Activated naive CD4-positive, alpha-beta T cell treated with anti-CD3 and anti-CD28 coated beads, Interleukin-2, amount 50 U/mL, for 16 hours (primary cell): ENCODE data around the gene SRSF1.
"Not testable (repeated sequence)": the region's sequence is repeated elsewhere in the genome, so short reads cannot be mapped to it uniquely, and the experiment has no call there.

Source experiments
- DNase-seq: peaks from one replicate; pipeline ENCODE4 v3.0.0-alpha.2; 2020

The SRSF1 gene

DNA sequence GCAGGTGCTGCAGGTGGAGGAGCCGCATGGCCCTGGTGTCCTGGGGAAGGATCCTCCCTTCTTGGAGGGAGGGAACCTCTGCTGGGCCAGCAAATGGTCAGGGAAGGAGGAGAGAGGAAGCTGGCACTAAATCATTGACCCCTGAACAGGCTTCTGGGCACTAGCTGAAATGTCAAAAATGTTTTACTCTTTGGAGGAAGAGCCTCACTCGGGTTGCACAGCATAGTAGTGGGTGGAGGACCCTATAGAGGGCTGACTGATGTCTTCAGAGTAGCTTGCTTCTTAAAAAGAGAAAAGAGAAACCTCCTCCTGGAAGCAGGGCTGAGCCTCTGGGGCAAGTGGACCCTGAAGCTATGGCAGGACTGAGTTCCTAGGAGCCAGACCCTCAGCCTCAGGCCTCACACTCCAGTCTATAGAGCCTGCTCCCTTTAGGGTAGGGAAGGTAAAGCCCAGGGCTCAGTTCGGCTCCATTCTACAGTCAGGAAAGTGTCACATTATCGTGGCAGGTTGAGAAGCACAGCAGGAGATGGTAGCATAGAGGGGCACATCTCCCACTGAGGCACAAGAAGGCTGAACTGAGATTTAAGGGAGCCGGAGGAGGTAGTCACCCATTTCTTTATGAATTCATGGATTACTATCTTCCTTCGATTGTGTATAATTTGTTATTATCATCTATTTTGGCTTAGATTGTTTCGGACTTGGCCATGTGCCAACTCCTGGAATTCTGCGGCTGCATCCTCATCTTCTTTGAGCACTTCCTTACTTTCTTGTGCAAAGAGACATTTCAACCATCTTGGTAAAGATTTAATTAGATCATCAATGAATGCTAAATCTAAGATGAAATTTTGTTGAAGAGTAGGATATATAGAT, 44.5 kb downstream of the SRSF1 start:
- no peak for DNase-seq

DNA sequence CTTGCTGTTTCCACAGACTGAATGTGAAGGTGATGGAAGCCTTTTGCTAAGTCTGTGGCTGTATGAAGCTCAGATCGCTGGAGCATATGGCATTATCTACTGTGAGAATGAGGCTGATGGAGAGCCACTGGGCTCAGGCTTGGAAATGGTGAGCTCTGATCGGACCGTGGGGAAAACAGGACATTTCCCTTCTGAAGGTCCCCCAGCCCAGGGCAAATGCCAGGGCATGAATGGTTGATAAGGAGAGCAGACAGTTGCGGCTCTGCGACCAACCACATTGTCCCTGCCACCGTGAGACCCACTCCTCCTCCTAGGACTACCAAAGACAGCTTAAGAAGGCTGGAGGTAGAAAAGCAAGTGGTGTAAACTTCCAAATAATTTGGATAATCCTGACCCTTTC, 47.1 kb downstream of the SRSF1 start:
- no peak for DNase-seq

DNA sequence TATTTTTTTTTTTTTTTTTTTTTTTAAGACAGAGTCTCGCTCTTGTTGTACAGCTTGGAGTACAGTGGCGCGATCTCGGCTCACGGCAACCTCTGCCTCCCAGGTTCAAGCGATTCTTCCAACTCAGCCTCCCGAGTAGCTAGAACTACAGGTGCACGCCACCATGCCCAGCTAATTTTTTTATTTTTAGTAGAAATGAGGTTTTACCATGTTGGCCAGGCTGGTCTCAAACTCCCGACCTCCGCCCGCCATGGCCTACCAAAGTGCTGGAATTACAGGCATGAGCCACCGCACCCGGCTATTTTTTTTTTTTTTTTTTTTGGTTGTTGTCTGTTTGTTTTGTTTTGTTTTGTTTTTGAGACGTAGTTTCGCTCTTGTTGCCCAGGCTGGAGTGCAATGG, 48.7 kb downstream of the SRSF1 start:
- DNase-seq: not testable (repeated sequence)

DNA sequence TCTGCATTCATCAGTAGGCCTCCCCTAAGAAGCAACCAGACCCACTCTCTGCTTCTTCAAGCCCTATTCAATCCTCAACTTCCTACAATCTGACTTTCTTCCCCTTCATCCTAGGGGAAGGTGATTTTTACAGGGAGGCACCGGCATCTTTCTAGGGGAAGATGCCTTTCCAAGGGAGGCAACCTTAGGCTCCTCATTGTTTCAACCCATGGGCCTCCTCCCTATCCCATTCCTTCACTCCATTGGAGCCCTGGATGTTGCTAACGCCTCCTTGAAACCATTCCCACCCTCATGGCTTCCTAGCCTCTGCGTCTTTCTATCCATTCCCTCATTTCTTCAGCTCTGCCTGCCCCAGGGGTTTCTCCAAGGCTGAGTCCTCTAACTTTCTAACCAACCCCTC, 49.2 kb downstream of the SRSF1 start:
- DNase-seq: no peak

DNA sequence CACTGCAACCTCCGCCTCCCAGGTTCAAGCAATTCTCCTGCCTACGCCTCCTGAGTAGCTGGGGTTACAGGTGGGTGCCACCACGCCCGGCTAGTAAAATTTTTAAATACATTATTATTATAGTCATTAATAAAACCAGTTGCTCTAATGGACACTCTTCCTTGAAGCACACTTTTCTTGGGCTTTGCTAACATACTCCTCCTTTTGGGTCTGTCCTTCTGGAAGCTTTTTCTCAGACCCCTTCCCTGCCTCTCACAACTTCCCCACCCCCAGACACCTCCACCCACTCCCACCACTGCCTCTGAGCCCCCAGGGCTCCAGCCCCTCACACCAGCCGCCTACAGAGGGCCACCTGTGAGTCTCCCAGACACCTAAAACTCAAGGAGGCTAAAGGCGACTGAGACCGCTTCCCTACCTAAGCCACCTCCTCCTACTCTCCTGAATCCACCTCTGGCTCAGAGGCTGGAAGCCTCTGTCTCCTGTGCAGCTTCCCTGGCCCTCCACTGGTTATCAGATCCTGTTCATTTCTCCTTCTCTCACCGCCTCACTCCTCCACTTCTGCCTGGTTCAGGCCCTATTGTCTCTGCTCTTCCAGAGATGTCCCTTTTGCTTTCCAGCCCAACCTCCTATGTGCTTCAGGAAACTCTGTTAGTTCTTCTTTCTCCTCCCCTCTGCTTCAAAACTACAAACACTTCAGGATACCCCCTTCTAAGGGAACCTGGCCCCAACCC, 49.8 kb downstream of the SRSF1 start:
- DNase-seq: no peak

DNA sequence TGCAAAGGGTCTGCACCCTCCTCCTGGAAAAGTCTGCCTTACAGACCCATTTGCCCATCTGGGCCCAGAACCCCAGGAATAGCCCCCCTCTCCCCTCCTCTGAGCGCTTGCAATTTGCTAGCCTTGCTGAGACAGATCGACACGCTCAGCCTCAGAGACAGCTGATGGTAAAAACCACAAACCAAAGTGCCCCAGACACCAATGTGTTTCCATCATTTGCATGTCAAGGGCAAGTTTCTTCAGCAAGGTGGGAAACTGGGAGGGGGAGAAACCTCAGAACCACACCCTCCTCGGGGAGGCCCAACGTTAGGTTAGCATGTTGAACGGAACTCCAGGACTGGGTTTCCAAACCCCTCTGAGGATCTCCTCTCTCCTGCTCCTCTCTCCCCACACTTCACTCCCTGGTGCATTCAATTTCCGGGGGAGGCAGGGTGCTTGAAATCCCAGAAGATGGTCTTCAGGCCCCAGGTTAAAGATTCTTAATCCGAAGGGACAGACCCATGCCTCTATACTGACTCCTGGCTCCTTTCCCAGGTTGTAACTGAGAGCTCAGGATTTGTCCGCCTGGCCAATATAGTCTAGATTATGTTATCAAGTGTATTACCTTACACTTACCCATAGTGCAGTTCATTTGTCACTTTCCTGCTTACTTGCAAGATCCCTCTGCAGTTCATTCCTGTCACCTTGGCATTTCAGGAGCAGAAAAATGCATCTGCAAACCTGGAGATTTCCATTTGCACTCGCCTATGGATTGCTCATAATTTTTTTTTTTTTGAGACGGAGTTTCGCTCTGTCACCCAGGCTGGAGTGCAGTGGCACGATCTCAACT, 50.5 kb downstream of the SRSF1 start:
- DNase-seq: peak; percentile 14

DNA sequence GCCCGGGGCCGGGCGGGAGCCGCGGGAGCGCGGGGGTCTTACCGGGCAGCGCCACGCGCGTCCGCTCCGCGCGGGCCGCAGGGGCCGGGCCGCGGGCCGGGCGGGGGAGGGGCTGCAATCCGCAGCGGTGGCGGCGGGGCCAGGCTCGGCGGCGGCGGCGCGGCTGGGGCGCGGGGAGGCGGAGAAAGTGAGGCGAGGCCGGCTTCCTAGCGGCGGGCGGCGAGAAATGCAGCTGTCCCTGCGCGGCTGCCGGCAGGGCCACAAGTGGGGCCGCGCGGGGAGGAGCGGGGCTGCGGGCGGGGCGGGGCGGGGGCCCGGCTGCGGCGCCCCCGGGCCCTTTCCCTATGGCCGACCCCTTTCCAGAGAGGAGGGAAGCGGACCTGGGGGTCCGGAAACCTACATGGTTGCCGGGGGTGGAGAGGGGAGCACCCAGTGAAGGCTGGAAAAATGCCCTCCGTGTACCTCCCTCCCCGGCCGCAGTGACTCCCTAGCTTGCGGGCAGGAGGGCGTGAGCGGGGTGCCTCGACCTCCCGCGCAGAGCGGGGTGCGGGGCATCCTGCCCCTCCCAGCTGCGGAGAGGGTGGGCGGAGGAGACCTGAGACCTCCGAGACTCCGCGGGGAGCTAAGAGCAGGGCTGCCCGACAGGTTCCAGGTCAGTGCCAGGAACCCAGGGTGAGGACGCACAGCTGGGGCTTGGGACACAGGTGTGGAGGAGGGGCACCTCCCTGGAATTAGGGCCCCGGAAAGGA, 51.7 kb downstream of the SRSF1 start, which contains the start of gene CUEDC1:
CUEDC1 (minus strand) TSS at position 230 of the 749 bp plus-strand sequence. CDS start 69,848 bp downstream, outside the sequence.
- peak; percentile 77 for DNase-seq

DNA sequence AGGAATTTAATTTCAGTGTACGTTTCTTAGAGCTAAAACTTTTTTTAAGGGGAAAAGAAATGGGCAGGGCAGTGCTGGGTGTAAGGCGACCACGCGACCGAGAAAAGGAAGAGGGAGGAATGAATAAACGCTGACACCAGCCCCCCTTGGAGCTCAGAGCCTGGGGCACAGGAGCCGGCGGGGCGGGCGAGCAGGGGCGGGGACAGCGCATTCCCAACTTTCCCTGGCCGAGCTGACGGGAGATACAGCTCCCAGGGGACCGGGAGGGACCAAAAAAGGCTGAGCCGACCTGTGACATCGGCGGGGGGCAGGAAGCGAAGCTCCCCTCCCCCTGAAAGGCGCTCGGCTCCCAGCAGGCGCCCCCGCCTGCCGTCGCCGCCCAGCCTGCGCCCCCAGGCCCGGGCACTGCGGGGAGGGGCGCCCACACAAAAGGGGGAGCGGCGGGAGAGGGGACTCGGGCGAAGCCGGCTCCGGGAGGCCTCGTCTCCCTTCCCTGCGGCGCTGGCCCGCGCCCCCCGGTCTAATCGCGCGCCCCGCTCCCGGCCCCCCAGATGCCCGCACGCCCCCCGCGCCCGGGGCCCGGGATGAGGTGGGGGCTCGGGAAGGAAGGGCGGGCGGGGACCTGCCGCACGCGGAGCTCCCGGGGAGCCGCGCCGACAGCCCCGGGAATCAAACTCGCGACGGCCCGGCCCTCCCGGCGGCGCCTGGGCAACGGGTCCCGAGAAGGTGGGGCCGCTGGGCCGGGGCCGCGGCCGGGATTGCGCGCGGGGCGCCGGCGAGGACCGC, 52.5 kb downstream of the SRSF1 start:
- DNase-seq: no peak

DNA sequence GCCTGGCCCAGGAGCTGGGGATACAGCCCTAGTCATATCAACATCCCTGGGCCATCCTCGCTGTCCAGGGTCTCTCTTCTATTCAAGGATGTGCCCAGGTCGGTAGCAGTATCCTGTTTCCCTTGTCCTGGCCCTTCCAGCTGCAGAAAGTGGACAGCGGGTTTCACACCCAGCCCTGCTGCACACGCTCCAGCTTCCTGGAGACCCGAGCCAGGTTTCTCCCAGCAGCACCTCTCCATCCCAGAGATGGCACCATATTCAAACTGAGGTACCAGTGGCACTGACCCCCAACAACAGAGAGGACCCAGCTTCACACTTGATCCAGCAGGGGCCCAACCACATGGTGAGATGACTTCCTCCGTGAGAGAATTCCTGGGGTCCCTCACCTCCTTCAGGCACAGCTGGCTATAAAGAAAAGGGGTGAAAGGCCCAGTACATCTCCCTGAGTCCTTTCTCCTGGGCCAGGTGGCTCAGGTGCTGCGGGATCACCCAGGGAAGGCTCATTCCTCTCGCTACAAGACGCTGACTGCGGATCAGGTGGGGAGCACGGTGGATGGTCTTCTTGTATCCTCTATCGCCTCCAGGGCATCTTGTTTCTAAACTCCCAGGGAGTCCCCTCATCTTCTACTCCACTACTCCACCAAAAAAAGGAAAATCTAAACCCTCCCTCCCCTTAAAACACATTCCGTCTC, 53.2 kb downstream of the SRSF1 start:
- DNase-seq: no peak
